AG04450 (cell line): ENCODE results near the gene TNFRSF25. TPM values are rescaled to one million over a fixed set of nuclear protein-coding genes. Genes with fewer than 3 reads are reported as not detected.

Experiments
- CTCF ChIA-PET: fragments of 300-600, 350-600 bp; formaldehyde crosslinking; extraction: SDS; loops from one replicate; lab custom pipeline; 2022; ENCODE audit warnings: antibody characterized with exemption, inconsistent platforms; lab: Charles Lee
- POLR2A ChIA-PET: fragments of 350-600 bp; formaldehyde crosslinking; extraction: SDS; loops from one replicate; lab custom pipeline; 2021; ENCODE audit warnings: antibody characterized with exemption, inconsistent platforms; lab: Yijun Ruan, JAX
- DNase-seq: peaks from one replicate; pipeline ENCODE4 v3.0.0-alpha.2; 2011; ENCODE audit warnings: low read depth, low spot score
- H3K27ac ChIP-seq: one replicate; pipeline ENCODE4 v1.5.1; 2012; ENCODE audit warnings: low read depth, low read length, control low read depth
- H3K27me3 ChIP-seq: one replicate; pipeline ENCODE4 v1.6.0; 2012; ENCODE audit warnings: low read length; ENCODE audit not compliant: control insufficient read depth, insufficient read depth
- H3K4me3 ChIP-seq: 2 replicates; pipeline ENCODE4 v1.5.1; 2011; ENCODE audit warnings: mild to moderate bottlenecking, low read depth, low read length, control low read depth
- H3K9me3 ChIP-seq: 2 replicates; pipeline ENCODE4 v1.5.1; 2012; ENCODE audit warnings: low read length; ENCODE audit not compliant: control insufficient read depth, insufficient read depth
- polyA plus RNA-seq: library from polyadenylated mRNA; depleted of rRNA; stranded (reverse); fragments of >200 nt; gene quantifications from 2 replicates; pipeline ENCODE4 v1.2.3, GENCODE V29; 2011
- TF ChIP-seq, protein P1 (sequence below): IDR thresholded peaks from 2 replicates; pipeline ENCODE4 v1.5.1; 2011; ENCODE audit warnings: low read depth, low read length, control low read depth, inconsistent platforms

Gene TNFRSF25
- polyA plus RNA-seq, 1 experiment, result 2.7 TPM

DNA sequence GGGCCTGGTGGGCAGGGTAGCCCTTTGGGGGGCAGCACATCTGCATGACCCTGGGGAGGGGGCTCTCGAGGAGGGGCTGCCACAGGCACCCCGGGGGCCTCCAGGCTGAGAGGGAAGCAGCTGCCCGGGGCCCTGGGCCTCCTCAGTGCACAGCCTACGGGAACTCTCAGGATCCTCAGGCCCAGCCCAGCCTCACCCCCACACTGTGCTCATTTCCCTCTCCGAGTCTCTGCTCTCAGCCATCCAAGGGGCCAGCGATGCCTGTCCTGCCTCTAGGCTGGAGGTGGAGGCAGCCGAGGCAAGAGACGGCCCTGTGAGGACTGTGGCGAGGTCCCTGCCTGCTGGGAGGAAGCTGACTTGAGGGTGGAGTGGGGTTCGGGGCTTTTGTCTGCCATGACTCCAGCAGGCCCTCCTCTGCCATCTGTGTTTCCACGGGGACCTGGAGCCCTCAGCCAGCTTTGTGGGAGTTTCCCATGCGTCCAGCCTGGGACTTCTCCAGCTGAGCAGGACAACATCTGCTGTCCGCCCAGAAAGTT, 32.7 kb upstream of the TNFRSF25 start:
- Histone ChIP-seq H3K27me3 (peaks cover 3% of the 10 kb centered on the region), H3K27ac (no peak overlapping the region), H3K4me3 (no peak overlapping the region), H3K9me3 (no peaks in the 10 kb centered on the region; the same call in 1 of the 2 replicates)
- ChIA-PET CTCF (interaction anchor here (1.2 to 2.4 kb wide), 2 partner anchors 8 to 13 kb away, joined by 6 to 16 read pairs; no protein-coding TSS in a partner anchor), POLR2A (no interaction called here)
- DNase-seq, result no peak
- TF ChIP-seq, protein P1, sequence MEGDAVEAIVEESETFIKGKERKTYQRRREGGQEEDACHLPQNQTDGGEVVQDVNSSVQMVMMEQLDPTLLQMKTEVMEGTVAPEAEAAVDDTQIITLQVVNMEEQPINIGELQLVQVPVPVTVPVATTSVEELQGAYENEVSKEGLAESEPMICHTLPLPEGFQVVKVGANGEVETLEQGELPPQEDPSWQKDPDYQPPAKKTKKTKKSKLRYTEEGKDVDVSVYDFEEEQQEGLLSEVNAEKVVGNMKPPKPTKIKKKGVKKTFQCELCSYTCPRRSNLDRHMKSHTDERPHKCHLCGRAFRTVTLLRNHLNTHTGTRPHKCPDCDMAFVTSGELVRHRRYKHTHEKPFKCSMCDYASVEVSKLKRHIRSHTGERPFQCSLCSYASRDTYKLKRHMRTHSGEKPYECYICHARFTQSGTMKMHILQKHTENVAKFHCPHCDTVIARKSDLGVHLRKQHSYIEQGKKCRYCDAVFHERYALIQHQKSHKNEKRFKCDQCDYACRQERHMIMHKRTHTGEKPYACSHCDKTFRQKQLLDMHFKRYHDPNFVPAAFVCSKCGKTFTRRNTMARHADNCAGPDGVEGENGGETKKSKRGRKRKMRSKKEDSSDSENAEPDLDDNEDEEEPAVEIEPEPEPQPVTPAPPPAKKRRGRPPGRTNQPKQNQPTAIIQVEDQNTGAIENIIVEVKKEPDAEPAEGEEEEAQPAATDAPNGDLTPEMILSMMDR, result no peak

DNA sequence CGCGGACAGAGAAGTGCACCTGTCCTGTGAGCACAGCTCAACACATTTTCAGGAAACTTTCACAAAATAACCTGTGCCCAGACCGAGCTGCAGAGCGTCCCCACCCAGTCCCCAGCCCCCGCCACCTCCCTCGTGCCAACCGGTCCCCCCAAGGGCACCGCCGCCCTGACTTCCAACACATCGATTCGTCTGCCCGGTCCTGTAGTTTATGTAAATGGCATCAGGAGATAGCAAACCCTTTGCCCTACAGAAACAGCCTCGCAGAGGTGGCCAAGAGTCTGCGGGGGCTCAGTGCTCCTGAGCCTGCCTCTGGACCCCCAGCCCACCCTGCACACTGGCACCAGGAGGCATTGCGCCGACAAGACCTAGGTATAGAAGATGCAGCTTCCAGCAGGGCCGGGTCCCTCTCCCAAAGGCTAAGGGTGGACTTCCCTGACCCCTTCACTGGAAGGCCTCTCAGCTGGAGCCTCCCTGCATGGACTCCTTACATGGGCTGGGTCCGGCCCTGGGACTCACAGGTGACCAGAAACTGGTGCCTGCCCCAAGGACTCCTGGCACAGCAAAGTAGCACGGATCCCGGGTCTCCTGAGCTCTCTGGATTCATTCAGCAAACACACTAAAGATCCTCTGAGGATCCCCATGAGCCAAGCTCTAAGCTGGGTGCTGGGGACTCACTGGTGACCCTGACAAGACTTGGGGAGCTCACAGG, 32.0 kb upstream of the TNFRSF25 start:
- peaks cover 3% of the 10 kb centered on the region for H3K27me3 ChIP-seq
- POLR2A ChIA-PET, result interaction anchor here (0.6 kb wide), 1 partner anchor 48 kb away, joined by 3 read pairs; no protein-coding TSS in a partner anchor

DNA sequence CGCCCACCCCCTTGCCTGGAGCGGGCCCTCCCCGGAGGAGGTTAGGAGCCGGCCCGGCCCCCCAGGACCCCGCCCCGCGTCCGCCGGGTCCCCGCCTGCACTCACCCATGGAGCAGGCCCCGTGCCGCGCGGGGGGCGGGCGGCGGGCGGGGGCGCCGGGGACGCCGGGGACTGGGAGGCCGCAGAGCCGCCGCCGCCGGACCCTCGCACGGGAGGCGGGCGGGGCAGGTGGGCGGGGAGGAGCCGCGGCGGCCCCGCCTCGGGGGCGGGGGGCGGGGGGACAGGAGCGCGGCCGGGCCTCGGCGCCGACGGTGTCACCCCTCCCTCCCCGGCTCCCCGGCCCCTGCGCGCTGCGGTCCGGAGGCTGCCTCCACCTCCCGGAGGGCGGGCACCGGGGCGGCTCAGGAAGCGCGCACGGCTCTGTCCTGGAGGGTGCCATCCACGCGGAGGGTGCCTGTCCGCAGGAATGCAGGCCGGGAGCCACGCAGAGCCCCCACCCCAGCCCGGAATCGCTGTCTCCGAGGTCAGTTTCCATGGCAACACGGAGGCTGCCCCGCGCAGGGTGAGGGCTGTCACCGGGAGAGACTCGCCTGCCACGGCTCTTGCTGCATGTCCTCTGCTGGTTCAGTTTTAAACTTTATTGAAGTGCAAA, 31.4 kb upstream of the TNFRSF25 start:
- Histone ChIP-seq H3K4me3 (peak overlapping the region; percentile 77), H3K27ac (no peak overlapping the region), H3K27me3 (peaks cover 3% of the 10 kb centered on the region), H3K9me3 (no peaks in the 10 kb centered on the region; the same call in 1 of the 2 replicates)
- ChIA-PET POLR2A (interaction anchor here (0.6 kb wide), 1 partner anchor 48 kb away, joined by 3 read pairs; no protein-coding TSS in a partner anchor), CTCF (no interaction called here)
- TF ChIP-seq, protein P1, result no peak
- no peak for DNase-seq

More for the DNA sequence above, 32.0 kb upstream of the TNFRSF25 start:
- Histone ChIP-seq H3K27ac (no peak overlapping the region), H3K4me3 (peak overlapping the region; percentile 77), H3K9me3 (no peaks in the 10 kb centered on the region; the same call in 1 of the 2 replicates)
- DNase-seq, result no peak
- CTCF ChIA-PET, result interaction anchor here (1.2 to 2.4 kb wide), 2 partner anchors 8 to 12 kb away, joined by 6 to 16 read pairs; no protein-coding TSS in a partner anchor
- TF ChIP-seq, protein P1, result no peak

DNA sequence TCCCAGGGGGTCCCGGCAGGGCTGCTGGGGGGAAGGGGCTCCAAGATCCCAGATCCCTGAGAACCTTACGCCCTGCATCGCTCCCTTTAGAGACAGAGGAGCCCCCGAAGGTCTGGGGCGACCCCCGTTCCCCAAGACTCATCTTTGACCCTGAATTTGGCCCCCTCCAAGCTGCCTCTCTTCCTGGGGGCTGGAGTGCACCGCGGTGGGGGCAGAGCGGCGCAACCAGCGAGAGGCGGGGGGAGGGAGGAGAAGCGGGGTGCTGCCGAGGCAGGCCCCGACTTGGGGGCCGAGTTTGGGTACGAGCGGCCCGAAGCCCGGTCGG, 30.9 kb upstream of the TNFRSF25 start:
- POLR2A ChIA-PET, result no interaction called here
- CTCF ChIA-PET, result no interaction called here

More for the DNA sequence above, 30.9 kb upstream of the TNFRSF25 start:
- DNase-seq, result no peak
- Histone ChIP-seq H3K4me3 (peak overlapping the region; percentile 77), H3K27ac (no peak overlapping the region), H3K27me3 (peaks cover 3% of the 10 kb centered on the region), H3K9me3 (no peaks in the 10 kb centered on the region; the same call in 1 of the 2 replicates)
- TF ChIP-seq, protein P1, result no peak
